Activated B cell treated with CpG ODN at 0.5 μM for 24 hours (primary cell): ENCODE measurements around the gene TSEN34. TPM values are rescaled to one million over a fixed set of nuclear protein-coding genes. Genes with fewer than 3 reads are reported as not detected.
A peak's percentile ranks its signal among the peaks of the same experiment; 100 is the strongest.

ENCODE experiments used
- ATAC-seq: fragments of 200-7000 bp; cut with Tn5 transposase; one replicate; pipeline ENCODE4 v1.10.0; 2021; ENCODE audit warnings: low read depth, mild to moderate bottlenecking, moderate library complexity
- CTCF ChIA-PET: fragments of 350-600 bp; sonication (Branson Sonifier 250); formaldehyde crosslinking; loops from one replicate; lab custom pipeline; 2021; ENCODE audit warnings: antibody characterized with exemption; lab: Charles Lee
- POLR2A ChIA-PET: fragments of 350-600 bp; sonication (Branson Sonifier 250); formaldehyde crosslinking; loops from one replicate; lab custom pipeline; 2021; ENCODE audit warnings: antibody characterized with exemption; lab: Charles Lee
- DNase-seq: peaks from one replicate; pipeline ENCODE4 v3.0.0; 2022
- H3K27ac Mint-ChIP-seq: one replicate; pipeline ENCODE4 v1.8.0; 2020; ENCODE audit warnings: mixed read lengths
- H3K27me3 Mint-ChIP-seq: one replicate; pipeline ENCODE4 v1.8.0; 2021; ENCODE audit warnings: mixed read lengths
- H3K36me3 Mint-ChIP-seq: one replicate; pipeline ENCODE4 v1.8.0; 2021; ENCODE audit warnings: low read depth, mixed read lengths
- H3K4me1 Mint-ChIP-seq: one replicate; pipeline ENCODE4 v1.8.0; 2021; ENCODE audit warnings: mixed read lengths
- H3K4me3 Mint-ChIP-seq: one replicate; pipeline ENCODE4 v1.8.0; 2020; ENCODE audit warnings: mild to moderate bottlenecking, mixed read lengths
- H3K9me3 Mint-ChIP-seq: one replicate; pipeline ENCODE4 v1.8.0; 2020; ENCODE audit warnings: mixed read lengths
- intact Hi-C: fragments of 100-400 bp; cut with micrococcal nuclease; formaldehyde crosslinking; loops from one replicate; pipeline ENCODE4 v1.15.1; 2024
- total RNA-seq: library from RNA; stranded (reverse); gene quantifications from 2 replicates; pipeline ENCODE4 v1.2.3, GENCODE V29; 2022
- TF ChIP-seq, protein P1 (sequence below): fragments of 200-600 bp; IDR thresholded peaks from one replicate; pipeline ENCODE4 v1.8.0; 2022; ENCODE audit warnings: antibody characterized with exemption, mild to moderate bottlenecking

TSEN34 gene
- total RNA-seq, 1 donor from 2014 or later, result 15.0 TPM

DNA sequence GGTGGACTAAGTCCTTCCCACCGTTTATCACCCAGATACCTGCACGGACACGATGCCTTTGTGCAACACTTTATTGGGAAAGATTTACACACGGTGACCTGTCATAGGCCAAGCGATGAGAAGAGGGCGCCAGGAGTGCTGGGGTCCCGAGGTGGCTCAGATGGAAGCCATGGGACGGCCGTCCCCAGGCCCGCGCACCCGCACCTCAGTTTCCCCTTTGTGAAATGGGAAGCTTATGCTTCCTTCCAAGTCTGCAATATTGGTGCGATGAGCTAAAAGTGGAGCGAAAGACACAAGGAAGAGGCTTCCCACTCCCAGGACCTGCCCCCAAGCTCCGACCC lies 17.8 kb upstream of the TSEN34 start:
- DNase-seq (no peak), ATAC-seq (no peak)
- Mint-ChIP-seq H3K4me1 (peaks cover 15% of the 10 kb centered on the region), H3K4me3 (no peak overlapping the region), H3K36me3 (peaks cover 6% of the 10 kb centered on the region), H3K9me3 (no peaks in the 10 kb centered on the region), H3K27ac (no peak overlapping the region), H3K27me3 (peaks cover 1% of the 10 kb centered on the region)
- ChIA-PET CTCF (interaction anchor here (0.9 to 1.4 kb wide), 4 partner anchors 14 to 154 kb away, joined by 3 to 5 read pairs (median 4); partner anchors contain the start of gene MBOAT7), POLR2A (interaction anchor here (0.6 to 1.0 kb wide), 3 partner anchors 16 to 33 kb away, joined by 3 to 4 read pairs (median 3); partner anchors contain the start of genes MBOAT7 and RPS9)
- intact Hi-C loops, result no loop called here
- TF ChIP-seq, protein P1, sequence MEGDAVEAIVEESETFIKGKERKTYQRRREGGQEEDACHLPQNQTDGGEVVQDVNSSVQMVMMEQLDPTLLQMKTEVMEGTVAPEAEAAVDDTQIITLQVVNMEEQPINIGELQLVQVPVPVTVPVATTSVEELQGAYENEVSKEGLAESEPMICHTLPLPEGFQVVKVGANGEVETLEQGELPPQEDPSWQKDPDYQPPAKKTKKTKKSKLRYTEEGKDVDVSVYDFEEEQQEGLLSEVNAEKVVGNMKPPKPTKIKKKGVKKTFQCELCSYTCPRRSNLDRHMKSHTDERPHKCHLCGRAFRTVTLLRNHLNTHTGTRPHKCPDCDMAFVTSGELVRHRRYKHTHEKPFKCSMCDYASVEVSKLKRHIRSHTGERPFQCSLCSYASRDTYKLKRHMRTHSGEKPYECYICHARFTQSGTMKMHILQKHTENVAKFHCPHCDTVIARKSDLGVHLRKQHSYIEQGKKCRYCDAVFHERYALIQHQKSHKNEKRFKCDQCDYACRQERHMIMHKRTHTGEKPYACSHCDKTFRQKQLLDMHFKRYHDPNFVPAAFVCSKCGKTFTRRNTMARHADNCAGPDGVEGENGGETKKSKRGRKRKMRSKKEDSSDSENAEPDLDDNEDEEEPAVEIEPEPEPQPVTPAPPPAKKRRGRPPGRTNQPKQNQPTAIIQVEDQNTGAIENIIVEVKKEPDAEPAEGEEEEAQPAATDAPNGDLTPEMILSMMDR, result no peak

DNA sequence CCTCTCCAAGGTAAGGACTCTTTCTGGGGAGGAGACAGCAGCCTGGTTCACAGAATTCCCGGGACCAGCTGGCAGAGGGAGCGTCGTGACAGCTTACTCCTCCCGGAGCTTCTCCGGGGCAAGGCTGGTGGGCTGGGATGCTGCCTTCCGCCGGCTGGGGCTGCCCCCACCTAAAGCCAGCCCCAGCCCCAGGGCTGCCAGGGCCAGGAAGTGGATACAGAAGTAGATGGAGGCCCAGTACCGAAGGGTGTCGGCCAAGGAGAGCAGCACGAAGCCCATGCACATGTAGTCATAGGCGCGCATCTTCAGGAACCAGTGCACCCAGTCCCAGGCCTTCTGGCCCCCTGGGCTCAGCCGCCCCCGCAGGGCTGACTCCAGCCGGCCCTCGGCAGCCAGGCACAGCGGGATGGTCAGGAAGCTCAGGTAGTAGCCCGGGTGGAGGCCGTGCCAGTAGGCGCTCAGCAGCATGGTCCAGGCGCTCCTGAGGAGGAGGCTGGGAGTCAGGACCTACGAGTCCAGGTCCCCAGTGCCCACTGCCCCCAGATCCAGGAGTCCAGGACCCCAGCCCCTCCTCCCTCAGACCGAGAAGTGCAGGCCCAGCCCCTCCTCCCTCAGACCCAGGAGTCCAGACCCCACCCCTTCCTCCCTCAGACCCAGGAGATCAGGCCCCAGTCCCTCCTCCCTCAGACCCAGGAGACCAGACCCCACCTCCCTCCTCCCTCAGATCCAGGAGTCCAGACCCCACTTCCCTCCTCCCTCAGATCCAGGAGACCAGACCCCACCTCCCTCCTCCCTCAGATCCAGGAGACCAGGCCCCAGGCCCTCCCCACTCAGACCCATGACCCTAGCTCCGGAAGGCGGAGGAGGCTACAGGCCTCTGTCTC lies 16.9 kb upstream of the TSEN34 start:
- no peak for DNase-seq
- H3K36me3 Mint-ChIP-seq, result peaks cover 9% of the 10 kb centered on the region
- ATAC-seq, result no peak
- H3K4me3 Mint-ChIP-seq, result no peak overlapping the region
- no peaks in the 10 kb centered on the region for H3K9me3 Mint-ChIP-seq
- CTCF ChIA-PET, result interaction anchor here (0.9 to 1.4 kb wide), 3 partner anchors 15 to 153 kb away, joined by 3 to 4 read pairs (median 3); no protein-coding TSS in a partner anchor
- intact Hi-C loops, result no loop called here
- no peaks in the 10 kb centered on the region for H3K27me3 Mint-ChIP-seq
- POLR2A ChIA-PET, result interaction anchor here (0.6 to 1.3 kb wide), 3 partner anchors 15 to 231 kb away, joined by 3 read pairs; partner anchors contain the start of genes MBOAT7 and RPS9
- H3K4me1 Mint-ChIP-seq, result peaks cover 13% of the 10 kb centered on the region
- no peak overlapping the region for H3K27ac Mint-ChIP-seq
- TF ChIP-seq, protein P1, result no peak

GRCh38 chr19:54178581-54179261 lies 12.4 kb upstream of the TSEN34 start:
- Mint-ChIP-seq H3K27ac (no peak overlapping the region), H3K36me3 (peaks cover 13% of the 10 kb centered on the region), H3K4me1 (peaks cover 4% of the 10 kb centered on the region), H3K4me3 (no peak overlapping the region), H3K9me3 (no peaks in the 10 kb centered on the region), H3K27me3 (no peaks in the 10 kb centered on the region)
- intact Hi-C loops, result no loop called here
- DNase-seq (no peak), ATAC-seq (peak; percentile 94)
- CTCF ChIA-PET, result no interaction called here
- TF ChIP-seq, protein P1, result no peak
- POLR2A ChIA-PET, result no interaction called here

DNA sequence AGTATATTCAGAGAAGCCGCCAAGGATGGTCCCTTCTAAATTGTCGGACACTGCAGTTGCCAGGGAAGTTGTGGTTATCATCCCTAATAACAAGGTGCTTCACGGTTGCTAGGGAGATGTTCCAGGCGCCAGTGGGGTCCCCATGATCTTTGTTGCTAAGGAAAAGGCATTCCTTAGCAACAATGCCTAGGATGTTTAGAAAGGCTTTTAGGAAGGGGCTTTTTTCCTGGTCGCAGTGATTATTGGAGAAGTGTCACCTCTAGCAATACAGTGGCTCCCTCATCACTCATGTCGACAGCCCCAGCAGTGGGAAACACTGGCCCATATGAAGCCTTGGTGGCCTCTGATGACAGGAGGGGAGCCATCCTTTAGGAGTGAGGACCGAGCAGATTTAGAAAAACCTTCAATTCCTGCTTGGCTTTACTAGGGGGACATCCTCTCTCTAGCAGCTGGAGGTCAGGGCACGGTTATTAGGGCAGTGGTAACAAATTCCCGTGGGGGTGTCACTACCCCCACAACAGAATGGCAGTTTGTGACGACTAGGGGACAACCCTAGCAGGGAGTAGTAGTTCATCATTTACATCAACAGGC lies 11.8 kb upstream of the TSEN34 start:
- no peak for ATAC-seq
- peaks cover 4% of the 10 kb centered on the region for H3K4me1 Mint-ChIP-seq
- no peak overlapping the region for H3K4me3 Mint-ChIP-seq
- H3K27ac Mint-ChIP-seq, result no peak overlapping the region
- H3K36me3 Mint-ChIP-seq, result peaks cover 16% of the 10 kb centered on the region
- no peaks in the 10 kb centered on the region for H3K9me3 Mint-ChIP-seq
- ChIA-PET CTCF (no interaction called here), POLR2A (no interaction called here)
- H3K27me3 Mint-ChIP-seq, result no peaks in the 10 kb centered on the region
- TF ChIP-seq, protein P1, result no peak
- intact Hi-C loops, result no loop called here
- no peak for DNase-seq
